Measurements from ENCODE around the gene SLC26A11. TPM values are rescaled to one million over a fixed set of nuclear protein-coding genes. Genes with fewer than 3 reads are reported as not detected.
"Not testable (repeated sequence)": the region's sequence is repeated elsewhere in the genome, so short reads cannot be mapped to it uniquely, and the experiment has no call there.

SLC26A11 gene
- polyA plus RNA-seq, 1 donor: 11.0 TPM

- peak; percentile 92 for DNase-seq
These were observed 43.3 kb downstream of the SLC26A11 start for GRCh38 chr17:80263253-80264204.

GRCh38 chr17:80264205-80265075 lies 44.2 kb downstream of the SLC26A11 start:
- DNase-seq: no peak

DNA sequence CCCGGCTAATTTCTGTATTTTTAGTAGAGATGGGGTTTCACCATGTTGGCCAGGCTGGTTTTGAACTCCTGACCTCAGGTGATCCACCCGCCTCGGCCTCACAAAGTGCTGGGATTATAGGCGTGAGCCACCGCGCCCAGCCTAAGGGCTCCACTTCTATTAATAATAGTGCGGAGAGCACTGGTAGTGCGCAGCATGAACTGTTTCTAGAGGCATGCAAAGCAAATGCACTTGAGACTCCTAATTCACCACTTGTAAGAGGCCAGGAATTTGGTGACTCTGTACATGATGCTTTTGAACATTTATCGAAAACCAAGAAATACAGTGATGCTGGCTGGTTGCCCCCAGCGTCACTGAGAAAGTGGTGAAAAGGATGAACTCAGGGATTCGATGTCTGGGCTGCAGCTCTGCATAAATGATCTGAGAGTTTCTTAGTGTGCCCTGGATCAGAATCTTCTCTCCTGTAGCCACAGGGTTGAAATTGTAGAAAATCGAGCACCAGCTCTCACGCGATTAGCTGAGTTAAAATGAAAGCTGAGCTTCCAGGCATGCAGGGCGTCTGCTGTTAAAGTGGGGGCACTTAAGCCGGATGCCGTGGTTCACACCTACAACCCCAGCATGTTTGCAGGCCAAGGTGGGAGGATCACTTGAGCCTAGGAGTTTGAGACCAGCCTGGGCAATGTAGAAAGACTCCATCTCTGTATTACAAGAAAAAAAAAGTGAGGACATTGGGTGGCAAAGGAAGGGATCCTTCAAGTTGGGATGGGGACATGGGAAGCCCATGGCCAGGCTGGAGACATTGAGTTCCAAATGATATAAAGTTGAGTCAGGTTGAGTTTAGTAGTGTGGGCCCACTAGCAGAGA lies 45.2 kb downstream of the SLC26A11 start:
- DNase-seq: no peak

DNA sequence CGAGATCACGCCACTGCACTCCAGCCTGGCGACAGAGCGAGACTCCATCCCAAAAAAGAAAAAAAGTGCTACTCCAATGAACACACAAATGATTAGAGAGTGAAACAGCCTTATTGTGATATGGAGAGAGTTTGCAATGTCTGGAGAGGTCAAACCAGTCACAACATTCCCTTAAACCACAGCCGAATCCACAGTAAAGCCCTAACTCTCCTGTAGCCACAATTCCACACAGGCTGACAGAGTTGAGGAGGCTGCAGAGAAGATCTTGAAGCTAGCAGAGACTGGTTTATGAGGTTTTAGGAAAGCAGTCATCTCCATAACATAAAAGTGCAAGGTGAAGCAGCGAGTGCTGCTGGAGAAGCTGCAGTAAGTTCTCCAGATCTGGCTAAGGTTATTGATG lies 47.2 kb downstream of the SLC26A11 start:
- DNase-seq: no peak

DNA sequence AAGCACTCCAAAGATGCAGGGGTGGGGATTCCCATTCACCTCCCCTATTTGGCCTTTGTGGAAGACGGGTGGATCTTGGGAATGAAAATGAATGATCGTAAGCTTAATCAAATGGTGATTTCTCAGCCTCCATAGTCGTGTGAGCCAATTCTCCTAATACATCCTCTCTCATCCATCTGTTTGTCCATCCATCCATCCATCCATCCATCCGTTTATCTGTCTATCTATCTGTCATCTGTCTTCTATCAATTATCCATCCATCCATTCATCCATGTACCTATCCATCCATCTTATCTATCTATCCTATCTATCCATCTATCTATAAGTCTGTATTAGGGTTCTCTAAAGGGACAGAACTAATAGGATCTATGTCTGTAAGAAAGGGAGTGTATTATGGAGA lies 48.2 kb downstream of the SLC26A11 start:
- no peak for DNase-seq

DNA sequence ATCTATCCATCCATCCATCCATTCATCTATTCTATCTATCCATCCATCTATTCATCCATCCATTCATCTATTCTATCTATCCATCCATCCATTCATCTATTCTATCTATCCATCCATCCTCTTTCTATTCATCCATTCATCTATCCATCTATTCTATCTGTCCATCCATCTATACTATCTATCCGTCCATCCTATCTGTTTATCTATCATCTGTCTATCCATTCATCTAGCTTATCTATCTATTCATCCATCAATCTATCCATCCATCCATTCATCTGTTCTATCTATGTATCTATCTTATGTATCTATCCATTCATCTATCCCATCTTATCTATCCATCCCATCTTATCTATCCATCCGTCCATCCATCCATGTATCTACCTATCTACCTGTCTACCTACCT lies 49.2 kb downstream of the SLC26A11 start:
- DNase-seq: no peak

- DNase-seq: no peak
These were observed 49.9 kb downstream of the SLC26A11 start for GRCh38 chr17:80270104-80270503.

DNA sequence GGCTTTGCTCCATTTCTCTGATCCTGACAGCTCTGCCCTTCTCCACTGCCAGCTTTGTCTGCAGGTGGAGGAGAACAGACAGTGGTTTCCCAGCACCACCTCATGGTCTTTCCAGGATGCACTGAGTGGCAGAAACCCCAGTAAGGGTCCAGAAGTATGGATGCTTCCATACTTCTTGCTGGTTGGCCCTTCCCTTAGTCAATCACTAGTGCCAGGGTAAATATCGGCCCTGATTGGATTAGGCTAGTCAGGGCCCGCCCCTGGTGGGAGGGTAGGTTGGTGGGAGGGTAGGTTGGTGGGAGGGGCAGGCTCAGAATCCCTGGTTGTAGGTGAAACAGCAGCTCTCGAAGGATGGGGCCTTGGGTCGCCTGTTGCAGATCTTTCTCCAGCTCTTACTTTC lies 50.6 kb downstream of the SLC26A11 start:
- DNase-seq: no peak

- DNase-seq: no peak
These were observed 52.1 kb downstream of the SLC26A11 start for GRCh38 chr17:80272366-80272765.

- no peak for DNase-seq
These were observed 54.1 kb downstream of the SLC26A11 start for GRCh38 chr17:80274331-80274730.

- no peak for DNase-seq
These were observed 54.7 kb downstream of the SLC26A11 start for GRCh38 chr17:80274871-80275449.

GRCh38 chr17:80275857-80276256 lies 55.6 kb downstream of the SLC26A11 start:
- DNase-seq: not testable (repeated sequence)

DNA sequence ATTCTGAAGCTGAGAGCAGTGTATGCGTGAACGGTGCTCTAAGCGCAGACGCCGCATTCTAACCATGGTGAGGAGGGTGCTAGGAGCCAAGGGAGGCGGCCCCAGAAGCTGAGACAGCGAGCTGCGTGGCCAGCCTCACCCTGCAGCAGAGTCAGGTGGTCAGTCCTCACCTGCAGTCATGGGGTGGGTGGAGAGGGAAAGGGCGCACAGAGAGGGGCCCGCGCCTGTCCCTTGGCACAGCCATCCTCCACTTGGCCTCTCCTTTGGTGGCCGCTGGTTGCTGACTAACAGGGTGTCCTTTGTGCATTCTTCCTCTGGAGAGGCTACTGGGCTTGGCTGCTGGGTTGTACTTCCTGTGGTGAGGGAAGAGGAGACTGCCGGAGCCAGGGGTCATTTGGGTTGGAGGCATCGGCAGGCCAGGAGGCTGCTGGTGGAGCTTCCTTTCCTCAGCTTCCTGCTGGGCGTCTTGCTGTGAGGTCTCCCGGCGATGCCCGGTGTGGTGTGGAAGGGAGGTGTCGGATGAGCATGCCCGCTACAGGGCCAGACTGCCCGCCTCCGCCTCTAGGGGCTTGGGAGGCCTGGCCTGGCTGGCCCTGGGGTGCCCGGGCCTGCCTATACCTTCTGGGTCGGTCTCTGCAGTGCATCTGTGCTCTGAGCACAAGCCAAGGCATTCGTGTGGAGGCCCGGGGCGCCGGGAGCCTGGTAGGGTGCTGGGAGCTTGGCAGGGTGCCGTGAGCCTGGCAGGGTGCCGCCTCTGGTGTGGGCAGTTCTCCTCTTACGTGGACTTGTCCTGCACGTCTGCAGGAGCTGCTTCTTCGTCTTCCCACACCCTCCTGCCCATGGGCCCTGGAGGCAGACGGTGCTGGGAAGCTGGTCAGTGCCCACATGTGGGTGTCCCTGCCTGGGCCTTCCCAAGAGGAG lies 57.8 kb downstream of the SLC26A11 start:
- no peak for DNase-seq

DNA sequence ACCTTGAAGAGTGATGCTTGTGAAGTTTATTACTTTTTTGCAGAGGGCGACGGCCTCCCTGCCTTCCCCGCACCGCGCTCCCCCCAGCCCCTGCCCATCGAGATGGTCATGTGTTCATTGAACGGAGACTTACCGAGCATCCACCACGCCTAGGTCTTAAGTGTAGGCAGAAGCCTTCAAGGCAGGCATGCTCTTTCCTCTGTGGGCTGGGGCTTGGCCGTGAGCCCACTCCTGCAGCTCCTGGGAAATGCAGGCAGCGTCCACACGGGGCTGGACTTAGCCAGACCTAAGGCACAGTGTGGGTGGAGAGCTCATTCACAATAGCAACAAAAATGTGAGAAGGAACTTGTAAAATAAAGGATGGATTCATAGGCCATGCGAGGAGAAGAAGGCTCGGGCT lies 59.7 kb downstream of the SLC26A11 start:
- DNase-seq: no peak

DNA sequence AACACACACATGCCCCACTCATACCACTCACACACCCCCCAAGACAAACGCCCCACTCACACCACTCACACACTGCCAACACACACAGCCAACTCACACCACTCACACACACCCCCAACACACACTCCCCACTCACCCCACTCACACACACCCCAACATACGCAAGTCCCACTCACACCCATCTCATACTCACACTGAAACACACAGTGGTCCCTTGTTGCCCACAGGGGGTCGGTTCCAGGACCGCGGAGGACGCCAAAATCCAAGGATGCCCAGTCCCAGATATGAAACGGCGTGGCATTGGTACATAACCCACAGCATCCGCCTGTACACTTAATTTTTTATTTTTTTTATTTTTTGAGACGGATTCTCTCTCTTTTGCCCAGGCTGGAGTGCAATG lies 61.3 kb downstream of the SLC26A11 start:
- no peak for DNase-seq

- no peak for DNase-seq
These were observed 63.1 kb downstream of the SLC26A11 start for GRCh38 chr17:80283116-80283852.

DNA sequence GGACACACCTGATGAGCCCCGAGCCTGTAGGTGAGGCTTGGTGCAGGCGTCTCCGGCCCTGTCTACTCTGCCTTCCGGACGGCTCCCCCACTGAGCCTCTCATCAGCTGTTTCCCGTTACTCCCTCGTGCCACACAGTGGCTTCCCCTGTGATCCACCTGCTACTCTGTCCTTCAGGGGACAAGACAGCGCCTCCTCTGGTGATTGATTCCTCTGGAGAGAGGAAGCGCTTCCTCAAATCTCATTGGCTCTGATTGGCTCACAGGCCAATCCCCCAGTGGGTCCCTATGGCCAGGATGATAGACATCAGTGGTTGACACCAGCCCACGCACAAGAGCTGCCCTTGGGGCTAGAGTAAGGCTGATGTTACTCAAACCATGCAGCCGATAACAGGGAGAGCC lies 64.4 kb downstream of the SLC26A11 start:
- DNase-seq: no peak

GRCh38 chr17:80285237-80285920 lies 65.2 kb downstream of the SLC26A11 start:
- DNase-seq: no peak

GRCh38 chr17:80286638-80286960 lies 66.4 kb downstream of the SLC26A11 start:
- no peak for DNase-seq

- no peak for DNase-seq
These were observed 66.8 kb downstream of the SLC26A11 start for GRCh38 chr17:80287038-80287437.

All from hindlimb muscle (tissue), 1 donor.